HUDEP-2 (cell line): ENCODE data around the gene COG7.
"Not testable (repeated sequence)": the region's sequence is repeated elsewhere in the genome, so short reads cannot be mapped to it uniquely, and the experiment has no call there.

Experiments used
- DNase-seq, 76 experiments: peaks; one replicate each; lab custom pipeline; 2025; ENCODE audit not compliant: unreplicated experiment in 76 of 76; lab: John Stamatoyannopoulos, UW

The COG7 gene

DNA sequence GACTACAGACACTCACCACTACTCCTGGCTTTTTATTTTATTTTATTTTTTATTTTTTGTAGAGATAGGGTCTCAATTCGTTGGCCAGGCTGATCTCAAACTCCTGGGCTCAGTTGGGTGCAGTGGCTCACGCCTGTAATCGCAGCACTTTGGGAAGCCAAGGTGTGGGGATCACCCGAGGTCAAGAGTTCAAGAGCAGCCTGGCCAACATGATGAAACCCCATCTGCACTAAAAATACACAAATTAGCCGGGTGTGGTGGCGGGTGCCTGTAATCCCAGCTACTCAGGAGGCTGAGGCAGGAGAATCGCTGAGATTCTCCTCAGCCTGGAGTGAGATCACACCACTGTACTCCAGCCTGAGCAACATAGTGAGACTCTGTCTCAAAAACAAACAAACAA is 86.6 kb downstream of the COG7 start:
- DNase-seq, result not testable (repeated sequence)

DNA sequence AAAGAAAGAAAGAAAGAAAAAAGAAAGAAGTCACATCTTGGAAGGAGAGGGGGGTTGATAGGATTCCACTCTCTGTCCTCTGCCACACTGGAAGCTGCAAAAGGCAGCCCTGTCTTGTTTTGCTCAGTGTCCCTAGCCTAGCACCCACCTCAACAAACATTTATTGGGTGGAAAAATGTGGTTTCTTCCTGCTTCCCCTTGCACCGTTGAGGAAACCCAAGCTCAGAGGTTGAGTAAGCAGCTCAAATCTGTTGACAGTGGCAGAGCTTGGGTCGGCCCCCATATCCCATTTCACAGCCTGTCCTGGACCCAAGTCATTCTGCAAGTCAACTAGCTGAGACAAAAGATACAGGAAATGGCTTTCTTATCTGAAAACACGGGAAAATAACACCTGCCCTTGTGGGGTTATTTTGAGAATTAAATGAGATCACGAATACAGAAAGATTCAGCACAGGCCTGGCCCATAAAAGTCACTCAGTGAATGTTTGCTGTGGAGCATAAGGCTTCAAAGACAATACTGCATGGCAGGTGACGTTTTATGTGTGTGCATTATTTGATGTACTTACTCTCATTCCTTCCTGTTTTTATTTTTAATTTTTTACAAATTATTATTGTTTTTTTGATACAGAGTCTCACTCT is 87.3 kb downstream of the COG7 start:
- no peak for DNase-seq

DNA sequence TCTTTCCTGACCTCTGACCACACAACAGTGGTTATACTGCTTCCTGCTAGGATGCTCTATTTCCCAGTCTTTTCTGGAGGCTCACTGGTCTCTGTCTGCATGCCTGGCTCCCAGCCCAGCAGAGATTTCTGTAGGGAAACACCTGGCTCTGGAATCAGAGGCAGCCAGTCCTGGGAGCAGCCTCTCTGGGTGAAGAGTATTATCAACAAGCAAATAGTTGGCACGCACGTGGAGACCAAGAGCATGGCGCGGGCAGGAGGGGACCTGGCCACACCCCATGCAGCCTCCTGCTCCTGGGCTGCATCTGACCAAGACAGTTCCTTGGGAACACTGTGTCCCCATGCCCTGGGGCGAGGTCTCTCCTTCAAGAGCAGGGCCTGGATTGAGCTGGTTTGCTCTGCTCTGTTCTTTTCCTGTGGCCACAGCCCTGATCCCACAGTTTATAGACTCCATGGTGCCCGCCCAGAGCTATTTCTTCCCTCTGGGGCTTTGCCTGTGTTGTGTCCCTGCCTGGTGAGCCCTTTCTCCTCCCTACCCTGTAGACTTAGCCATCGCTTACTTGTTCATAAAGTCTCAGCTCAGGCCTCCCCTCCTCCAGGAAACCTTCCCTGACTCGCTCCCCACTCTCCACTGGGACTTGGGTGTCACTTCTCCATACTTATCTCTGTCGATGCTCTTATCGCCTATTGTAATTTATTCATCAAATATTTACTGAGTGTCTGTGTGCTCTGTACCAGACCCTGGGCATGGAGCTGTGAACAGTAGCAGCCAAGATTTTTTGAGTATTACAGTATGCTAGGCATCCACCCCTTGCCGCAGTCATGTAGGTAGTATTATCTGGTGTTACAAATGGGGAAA is 90.3 kb downstream of the COG7 start:
- no peak for DNase-seq

DNA sequence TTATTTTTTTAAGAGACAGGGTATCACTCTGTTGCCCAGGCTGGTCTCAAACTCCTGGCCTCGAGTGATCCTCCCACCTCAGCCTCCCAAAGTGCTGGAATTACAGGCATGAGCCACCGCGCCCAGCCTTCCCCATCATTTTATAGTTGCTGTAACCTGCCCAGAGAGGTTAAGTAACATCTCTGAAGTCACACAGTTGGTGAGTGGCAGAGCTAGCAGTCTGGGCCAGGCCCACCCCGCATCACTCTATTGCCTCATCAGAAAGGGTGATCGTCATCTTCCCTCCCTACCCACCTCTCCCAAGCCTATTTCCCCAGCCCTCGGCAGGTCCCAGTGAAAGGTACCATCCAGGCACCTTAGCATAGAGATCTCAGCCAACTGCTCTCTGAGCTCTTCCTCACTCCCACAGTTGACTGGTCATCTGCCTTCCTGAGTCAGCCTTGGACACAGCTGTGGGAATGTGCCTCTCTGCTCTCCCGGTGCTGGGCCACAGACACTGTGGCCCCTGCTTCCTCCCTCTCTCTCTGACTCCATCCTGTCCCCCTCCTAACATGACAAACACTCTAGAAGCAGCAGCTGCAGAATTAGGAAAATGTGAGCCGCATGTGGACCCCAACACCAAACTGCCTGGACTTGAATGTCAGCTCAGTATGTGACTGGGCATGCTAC is 93.8 kb downstream of the COG7 start:
- DNase-seq, result no peak

DNA sequence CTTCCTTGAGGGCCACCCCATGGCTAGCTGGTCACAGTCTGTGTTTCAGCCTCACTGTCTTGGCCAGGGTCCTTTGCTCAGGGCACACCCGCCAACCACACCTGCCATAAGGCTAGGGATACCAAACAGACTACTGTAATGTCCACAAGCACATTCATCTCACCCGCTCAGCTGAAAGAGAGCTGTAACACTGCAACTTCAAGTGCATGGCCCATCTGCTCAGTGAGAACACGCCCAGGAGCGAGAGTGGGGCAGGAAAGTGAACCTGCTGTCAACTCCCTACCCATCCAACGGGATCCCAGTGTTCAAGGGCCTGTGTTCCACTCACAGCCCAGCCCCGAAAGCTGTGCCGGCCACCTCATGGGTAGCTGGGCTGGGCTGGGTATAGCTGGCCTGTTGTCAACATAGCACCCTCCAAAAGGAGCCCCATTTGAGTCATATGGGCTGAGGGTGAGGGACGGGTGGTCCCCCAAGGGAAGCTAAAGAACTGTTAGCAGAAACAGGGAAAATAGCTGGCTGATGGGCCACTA is 95.2 kb downstream of the COG7 start:
- DNase-seq, result no peak

DNA sequence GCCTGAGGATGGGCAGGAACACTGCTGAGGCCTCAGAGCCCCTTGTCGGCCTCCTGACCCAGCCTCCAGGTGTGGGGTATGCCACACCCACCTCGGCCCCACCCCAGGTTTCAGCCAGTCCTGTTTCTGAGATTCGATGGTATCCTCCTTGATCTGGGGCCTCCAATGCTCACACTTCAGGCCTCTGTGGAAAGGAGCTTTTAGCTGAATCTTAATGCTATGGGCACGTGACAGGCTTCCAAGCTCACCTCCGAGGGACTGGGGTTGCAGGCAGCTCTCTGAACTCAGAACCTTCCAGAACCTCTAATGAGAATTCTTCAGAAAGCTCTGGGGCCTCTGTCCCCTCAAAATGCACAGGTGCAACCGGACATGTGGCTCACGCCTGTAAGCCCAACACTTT is 96.0 kb downstream of the COG7 start:
- DNase-seq, result no peak

DNA sequence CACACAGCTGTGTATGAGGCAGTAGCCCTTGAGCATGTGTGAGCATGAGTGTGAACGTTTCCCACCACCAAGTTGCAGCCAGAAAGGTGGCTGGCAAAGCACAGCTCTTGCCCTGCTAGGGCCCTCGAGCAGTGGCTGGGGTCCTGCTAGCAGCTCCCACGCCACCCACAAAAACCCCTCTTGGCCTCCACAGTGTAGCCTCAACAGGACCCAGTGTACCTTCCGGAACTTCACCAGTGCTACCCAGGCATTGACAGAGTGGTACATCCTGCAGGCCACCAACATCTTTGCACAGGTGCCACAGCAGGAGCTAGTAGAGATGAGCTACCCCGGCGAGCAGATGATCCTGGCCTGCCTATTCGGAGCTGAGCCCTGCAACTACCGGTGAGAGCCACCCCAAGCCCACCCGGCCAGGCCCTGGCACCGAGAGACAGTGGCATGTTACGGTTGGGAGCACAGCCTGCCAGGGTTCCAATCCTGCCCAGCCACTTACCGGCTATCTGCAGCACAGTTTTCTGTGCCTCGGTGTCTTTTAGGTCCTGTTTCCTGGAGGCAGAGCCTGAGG is 97.8 kb downstream of the COG7 start:
- no peak for DNase-seq

DNA sequence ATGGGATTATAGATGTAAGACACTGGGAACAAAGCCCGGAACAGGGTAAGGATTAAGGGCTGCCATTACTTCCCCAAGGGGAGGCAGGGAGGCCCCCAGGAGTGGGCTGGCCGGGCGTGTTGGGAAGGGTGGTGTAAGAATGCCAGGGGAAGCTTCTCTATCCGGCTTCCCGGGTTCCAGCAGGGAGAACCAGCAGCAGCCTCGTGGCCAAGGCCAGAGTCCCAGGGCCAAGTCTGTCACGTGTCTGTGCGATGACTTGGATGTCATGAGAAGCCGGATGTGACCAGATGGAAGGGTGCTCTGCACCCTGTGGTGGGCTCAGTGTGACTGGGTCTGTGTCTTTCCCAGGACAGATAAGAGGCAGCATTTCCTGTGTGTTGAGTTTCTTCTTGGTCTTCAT is 98.7 kb downstream of the COG7 start:
- DNase-seq, result no peak

DNA sequence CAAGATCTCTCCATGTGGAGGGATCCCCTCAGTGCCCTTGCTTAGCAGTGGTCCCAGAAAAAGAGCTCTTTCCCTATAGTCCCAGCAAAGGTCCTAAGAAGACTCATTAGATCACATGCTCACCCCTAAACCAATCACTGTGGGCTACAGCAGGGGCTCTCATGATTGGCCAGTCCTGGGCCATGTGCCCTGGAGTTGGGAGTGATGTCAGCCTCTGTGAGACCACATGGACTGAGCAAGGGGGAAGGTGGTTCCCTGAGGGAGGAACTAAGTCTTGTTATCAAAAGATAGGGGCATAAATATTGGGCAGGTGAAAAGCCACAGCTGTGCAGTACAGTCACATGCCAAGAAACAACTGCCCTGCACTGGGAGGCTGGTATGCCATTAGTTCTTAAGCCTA is 99.5 kb downstream of the COG7 start:
- no peak for DNase-seq

DNA sequence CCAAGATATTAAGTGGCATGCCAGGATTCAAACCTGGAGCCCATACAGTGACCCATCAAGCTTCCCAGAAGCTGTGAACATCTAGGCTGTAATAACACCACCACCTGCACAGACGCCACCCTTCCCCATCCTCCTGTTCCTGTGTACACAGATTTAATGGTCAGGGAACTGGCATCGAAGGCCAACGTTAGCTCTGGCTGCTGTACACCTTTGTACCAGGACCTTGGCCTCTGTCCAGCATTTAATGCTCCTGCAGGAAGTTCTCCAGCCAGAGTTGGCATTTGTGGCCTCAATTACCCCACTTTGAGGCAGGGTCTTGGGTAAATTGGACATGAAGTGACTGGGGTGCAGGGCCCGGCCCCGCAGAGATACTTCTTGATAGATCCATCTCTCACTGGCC is 101.6 kb downstream of the COG7 start:
- DNase-seq, result no peak

DNA sequence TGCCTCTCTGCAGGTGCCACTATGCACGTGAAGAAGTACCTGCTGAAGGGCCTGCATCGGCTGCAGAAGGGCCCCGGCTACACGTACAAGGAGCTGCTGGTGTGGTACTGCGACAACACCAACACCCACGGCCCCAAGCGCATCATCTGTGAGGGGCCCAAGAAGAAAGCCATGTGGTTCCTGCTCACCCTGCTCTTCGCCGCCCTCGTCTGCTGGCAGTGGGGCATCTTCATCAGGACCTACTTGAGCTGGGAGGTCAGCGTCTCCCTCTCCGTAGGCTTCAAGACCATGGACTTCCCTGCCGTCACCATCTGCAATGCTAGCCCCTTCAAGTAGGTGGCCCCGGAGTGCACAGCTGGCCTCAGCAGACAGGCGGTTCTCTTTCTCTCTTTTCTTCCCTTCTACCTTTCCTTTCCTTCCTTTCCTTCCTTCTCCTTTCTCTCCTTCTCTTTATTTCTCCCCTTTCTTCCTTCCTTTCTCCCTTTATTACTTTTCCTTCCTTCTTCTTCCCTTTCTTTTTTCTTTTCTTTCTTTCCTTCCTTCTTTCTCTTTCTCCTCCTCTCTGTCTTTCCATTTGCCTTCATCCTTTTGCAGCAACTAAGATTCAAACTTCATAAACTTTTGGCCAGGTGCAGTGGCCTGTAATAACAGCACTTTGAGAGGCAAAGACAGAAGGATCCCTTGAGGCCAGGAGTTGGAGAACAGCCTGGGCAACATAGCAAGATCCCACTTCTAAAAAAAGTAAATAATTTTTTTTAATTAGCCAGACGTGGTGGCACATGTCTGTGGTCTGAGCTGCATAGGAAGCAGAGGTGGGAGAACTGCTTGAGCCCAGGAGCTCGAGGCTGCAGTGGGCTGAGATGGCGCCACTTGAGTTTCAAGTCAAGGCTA is 104.2 kb downstream of the COG7 start:
- DNase-seq, result peak in 4 of 76 experiments; percentile 1 to 8 (median 6)

DNA sequence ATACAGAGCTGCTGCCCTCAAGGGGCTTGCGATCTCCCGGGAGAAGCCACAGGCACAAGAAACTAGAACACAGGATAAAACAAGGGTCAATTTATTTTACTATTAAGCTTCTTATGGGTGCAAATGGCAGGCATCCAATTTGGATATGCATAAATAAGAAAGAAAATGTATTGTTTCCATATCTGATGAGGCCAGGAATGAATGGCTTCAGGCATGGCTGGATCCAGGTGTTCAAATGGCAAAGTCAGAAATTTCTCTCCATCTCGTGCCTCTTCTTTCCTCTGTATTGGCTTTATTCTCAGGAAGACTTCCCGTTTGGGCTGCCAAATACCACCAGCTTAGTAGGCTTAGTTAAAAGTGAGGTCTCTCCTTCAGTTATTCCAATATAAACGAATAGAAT is 107.8 kb downstream of the COG7 start:
- DNase-seq, result no peak

DNA sequence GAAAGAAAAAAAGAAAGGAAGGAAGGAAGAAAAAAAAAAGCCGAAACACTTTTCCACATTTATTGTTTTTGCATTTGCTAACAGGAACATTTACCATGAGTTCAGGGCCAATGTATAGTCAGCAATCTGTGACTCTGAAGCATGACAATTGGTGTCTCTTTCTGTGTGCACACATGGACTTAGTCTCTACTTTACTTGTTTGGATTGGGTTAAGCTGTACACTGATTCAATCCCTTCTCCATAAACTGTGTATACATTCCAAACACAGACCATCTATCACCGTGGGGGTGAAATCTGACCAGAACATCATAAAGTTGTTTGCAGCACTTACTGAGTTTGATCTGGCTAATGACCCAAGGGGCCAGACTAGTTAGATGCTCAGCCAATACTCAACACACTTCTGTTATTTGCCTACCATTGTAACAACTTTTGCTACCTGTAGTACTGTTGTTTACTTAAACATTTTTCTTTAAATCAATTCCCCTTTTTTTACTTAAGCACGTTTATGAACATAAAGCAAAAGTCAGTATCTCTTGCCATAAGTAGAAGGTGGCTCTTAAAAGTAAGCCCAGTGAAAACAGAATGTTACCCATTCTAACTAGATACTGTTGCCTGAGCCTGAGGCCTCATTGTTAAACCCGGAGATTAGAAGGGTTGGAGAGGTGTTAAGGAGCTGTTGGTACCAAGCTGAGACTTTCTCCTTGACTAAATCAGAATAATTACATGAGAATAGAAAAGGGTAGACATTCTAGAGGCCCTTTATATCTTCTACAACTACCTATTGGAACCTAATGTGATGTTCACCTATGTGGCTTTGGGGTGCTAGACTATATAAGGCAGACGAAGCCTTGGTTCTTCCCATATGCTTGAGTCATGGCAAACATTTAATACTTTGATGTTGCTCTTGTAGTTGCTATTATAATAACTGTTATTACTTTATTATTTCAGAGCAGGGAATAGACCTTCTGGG is 109.1 kb downstream of the COG7 start:
- no peak for DNase-seq

DNA sequence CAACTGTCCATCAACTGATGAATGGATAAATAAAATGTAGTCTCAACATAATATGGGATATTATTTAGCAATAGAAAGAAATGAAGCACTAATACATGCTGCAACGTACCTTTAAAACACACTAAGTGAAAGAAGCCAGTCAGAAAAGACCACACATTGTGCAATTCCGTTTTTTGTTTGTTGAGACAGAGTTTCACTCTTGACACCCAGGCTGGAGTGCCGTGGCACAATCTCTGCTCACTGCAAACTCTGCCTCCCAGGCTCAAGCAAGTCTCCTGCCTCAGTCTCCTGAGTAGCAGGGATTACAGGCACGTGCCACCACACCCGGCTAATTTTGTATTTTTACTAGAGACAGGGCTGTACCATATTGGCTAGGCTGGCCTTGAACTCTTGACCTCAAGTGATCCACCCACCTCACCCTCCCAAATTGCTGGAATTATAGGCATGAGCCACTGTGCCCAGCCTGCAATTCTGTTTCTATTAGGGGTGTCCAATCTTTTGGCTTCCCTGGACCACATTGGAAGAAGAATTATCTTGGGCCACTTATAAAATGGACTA is 110.8 kb downstream of the COG7 start:
- DNase-seq, result no peak

DNA sequence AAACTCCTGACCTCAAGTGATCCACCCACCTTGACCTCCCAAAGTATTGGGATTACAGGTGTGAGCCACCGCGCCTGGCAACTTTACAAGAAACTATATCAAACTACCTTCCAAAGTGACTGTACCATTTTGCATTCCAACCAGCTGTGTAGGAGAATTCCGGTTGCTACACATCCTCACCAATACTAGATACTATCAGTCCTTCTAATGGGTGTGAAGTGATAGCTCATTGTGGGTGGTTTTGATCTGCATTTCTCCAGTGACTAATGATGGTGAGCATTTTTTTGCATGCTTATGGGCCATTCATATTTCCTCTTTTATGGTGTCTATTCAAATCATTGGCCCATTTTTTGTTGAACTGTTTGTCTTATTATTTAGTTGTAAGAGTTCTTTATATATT is 113.2 kb downstream of the COG7 start:
- DNase-seq, result no peak
